ENCODE results near the gene CPXM2. TPM values are rescaled to one million over a fixed set of nuclear protein-coding genes. Genes with fewer than 3 reads are reported as not detected.

CPXM2 gene
- total RNA-seq, 1 experiment from 2014 or later: not detected

- peaks cover 10% of the 10 kb centered on the region for H3K9me3 ChIP-seq
- Mint-ChIP-seq H3K9me3 (ENCODE audit: unreplicated experiment) (peaks cover 15% of the 10 kb centered on the region), H3K27me3 (ENCODE audit: insufficient read depth, unreplicated experiment) (peaks cover 4% of the 10 kb centered on the region), H3K27ac (ENCODE audit: unreplicated experiment) (no peak overlapping the region), H3K36me3 (ENCODE audit: insufficient read depth, unreplicated experiment) (no peaks in the 10 kb centered on the region), H3K4me3 (ENCODE audit: unreplicated experiment) (no peak overlapping the region), H3K4me1 (ENCODE audit: low read depth, unreplicated experiment) (no peaks in the 10 kb centered on the region)
- intact Hi-C loops (cut with micrococcal nuclease; ENCODE audit: unreplicated experiment): no loop called here
- no peak overlapping the region for H3K4me3 ChIP-seq (ENCODE audit: low read depth, low read length)
- BruUV-seq (replicated peaks): no TSS peak
- H3K27me3 ChIP-seq (replicated peaks; ENCODE audit: control insufficient read depth, insufficient read depth, low read length): no peaks in the 10 kb centered on the region
- ChIA-PET POLR2A (no interaction called here), CTCF (no interaction called here)
- H3K36me3 ChIP-seq (ENCODE audit: control insufficient read depth, insufficient read depth, low read length): no peaks in the 10 kb centered on the region
- no peaks in the 10 kb centered on the region for H3K4me1 ChIP-seq
- DNase-seq: no peak
- TF ChIP-seq, protein P1, sequence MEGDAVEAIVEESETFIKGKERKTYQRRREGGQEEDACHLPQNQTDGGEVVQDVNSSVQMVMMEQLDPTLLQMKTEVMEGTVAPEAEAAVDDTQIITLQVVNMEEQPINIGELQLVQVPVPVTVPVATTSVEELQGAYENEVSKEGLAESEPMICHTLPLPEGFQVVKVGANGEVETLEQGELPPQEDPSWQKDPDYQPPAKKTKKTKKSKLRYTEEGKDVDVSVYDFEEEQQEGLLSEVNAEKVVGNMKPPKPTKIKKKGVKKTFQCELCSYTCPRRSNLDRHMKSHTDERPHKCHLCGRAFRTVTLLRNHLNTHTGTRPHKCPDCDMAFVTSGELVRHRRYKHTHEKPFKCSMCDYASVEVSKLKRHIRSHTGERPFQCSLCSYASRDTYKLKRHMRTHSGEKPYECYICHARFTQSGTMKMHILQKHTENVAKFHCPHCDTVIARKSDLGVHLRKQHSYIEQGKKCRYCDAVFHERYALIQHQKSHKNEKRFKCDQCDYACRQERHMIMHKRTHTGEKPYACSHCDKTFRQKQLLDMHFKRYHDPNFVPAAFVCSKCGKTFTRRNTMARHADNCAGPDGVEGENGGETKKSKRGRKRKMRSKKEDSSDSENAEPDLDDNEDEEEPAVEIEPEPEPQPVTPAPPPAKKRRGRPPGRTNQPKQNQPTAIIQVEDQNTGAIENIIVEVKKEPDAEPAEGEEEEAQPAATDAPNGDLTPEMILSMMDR (IDR thresholded peaks at IDR 0.05; ENCODE audit: insufficient read depth in 1 of 2, low read depth in 1 of 2, low read length in 1 of 2, severe bottlenecking in 1 of 2, unreplicated experiment in 1 of 2): no peak
Measured at GRCh38 chr10:123786896-123787295, 104.7 kb downstream of the CPXM2 start.

DNA sequence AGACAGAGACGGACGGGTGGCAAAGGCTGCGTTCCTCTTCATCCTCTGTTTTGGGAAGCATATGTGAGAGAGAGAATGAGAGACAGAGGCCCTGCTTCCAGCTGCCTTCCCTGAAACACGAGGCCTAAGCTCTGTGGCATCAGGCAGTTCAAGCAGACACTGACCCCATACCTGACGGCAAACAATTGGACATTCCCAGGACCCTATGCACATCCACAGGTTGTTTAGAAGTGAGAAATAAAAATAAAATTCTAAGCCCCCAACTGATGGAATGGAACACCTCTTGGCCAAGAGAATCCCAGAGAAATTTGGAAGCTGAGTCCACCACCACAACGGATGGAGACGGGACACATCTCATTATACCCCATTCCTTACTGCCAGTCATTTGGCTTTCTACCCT is 105.3 kb downstream of the CPXM2 start:
- CTCF ChIA-PET: no interaction called here
- peaks cover 9% of the 10 kb centered on the region for H3K9me3 Mint-ChIP-seq (ENCODE audit: unreplicated experiment)
- no peak overlapping the region for H3K27ac Mint-ChIP-seq (ENCODE audit: unreplicated experiment)
- POLR2A ChIA-PET: no interaction called here
- DNase-seq: no peak
- H3K4me1 Mint-ChIP-seq (ENCODE audit: low read depth, unreplicated experiment): no peaks in the 10 kb centered on the region
- intact Hi-C loops (cut with micrococcal nuclease; ENCODE audit: unreplicated experiment): no loop called here
- H3K9me3 ChIP-seq: peaks cover 10% of the 10 kb centered on the region
- no peak overlapping the region for H3K4me3 Mint-ChIP-seq (ENCODE audit: unreplicated experiment)
- H3K27me3 Mint-ChIP-seq (ENCODE audit: insufficient read depth, unreplicated experiment): peaks cover 4% of the 10 kb centered on the region
- H3K4me1 ChIP-seq: no peaks in the 10 kb centered on the region
- no peaks in the 10 kb centered on the region for H3K36me3 Mint-ChIP-seq (ENCODE audit: insufficient read depth, unreplicated experiment)
- H3K27me3 ChIP-seq (replicated peaks; ENCODE audit: control insufficient read depth, insufficient read depth, low read length): no peaks in the 10 kb centered on the region
- TF ChIP-seq, protein P1 (IDR thresholded peaks at IDR 0.05; ENCODE audit: insufficient read depth in 1 of 2, low read depth in 1 of 2, low read length in 1 of 2, severe bottlenecking in 1 of 2, unreplicated experiment in 1 of 2): no peak
- H3K36me3 ChIP-seq (ENCODE audit: control insufficient read depth, insufficient read depth, low read length): no peaks in the 10 kb centered on the region
- H3K4me3 ChIP-seq (ENCODE audit: low read depth, low read length): no peak overlapping the region
- no TSS peak for BruUV-seq (replicated peaks)

DNA sequence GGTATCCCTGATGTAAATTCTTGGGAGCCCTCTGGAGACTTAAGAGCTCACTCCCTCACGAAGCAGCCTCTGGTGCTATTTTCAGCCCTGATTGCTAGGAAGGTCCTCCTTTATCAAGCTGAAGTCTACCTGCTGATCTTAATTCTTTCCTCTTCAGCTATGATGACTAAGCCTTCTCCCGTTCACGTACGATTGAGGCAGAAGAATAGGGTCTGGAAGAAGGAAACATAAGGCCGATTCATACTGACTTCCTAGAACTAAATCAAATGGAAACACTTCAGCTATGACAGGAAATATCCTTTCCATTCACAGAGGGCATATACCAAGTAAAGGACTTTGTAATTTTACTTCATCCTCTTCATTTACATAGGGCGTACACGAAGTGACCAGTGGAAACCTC is 107.0 kb downstream of the CPXM2 start:
- no peaks in the 10 kb centered on the region for H3K9me3 Mint-ChIP-seq (ENCODE audit: unreplicated experiment)
- no peaks in the 10 kb centered on the region for H3K4me1 Mint-ChIP-seq (ENCODE audit: low read depth, unreplicated experiment)
- H3K4me3 ChIP-seq (ENCODE audit: low read depth, low read length): no peak overlapping the region
- H3K36me3 ChIP-seq (ENCODE audit: control insufficient read depth, insufficient read depth, low read length): no peaks in the 10 kb centered on the region
- intact Hi-C loops (cut with micrococcal nuclease; ENCODE audit: unreplicated experiment): no loop called here
- H3K4me3 Mint-ChIP-seq (ENCODE audit: unreplicated experiment): no peak overlapping the region
- H3K27ac Mint-ChIP-seq (ENCODE audit: unreplicated experiment): no peak overlapping the region
- POLR2A ChIA-PET: no interaction called here
- no peaks in the 10 kb centered on the region for H3K36me3 Mint-ChIP-seq (ENCODE audit: insufficient read depth, unreplicated experiment)
- no TSS peak for BruUV-seq (replicated peaks)
- H3K27me3 Mint-ChIP-seq (ENCODE audit: insufficient read depth, unreplicated experiment): peaks cover 6% of the 10 kb centered on the region
- TF ChIP-seq, protein P1 (IDR thresholded peaks at IDR 0.05; ENCODE audit: insufficient read depth in 1 of 2, low read depth in 1 of 2, low read length in 1 of 2, severe bottlenecking in 1 of 2, unreplicated experiment in 1 of 2): no peak
- H3K27me3 ChIP-seq (replicated peaks; ENCODE audit: control insufficient read depth, insufficient read depth, low read length): no peaks in the 10 kb centered on the region
- no peaks in the 10 kb centered on the region for H3K4me1 ChIP-seq
- CTCF ChIA-PET: no interaction called here
- DNase-seq: no peak
- peaks cover 7% of the 10 kb centered on the region for H3K9me3 ChIP-seq

All from Caco-2 (cell line).